ENCODE measurements around the gene PIAS4.
"Not testable (repeated sequence)": the region's sequence is repeated elsewhere in the genome, so short reads cannot be mapped to it uniquely, and the experiment has no call there.

PIAS4 gene

GRCh38 chr19:3998667-3999412, 8.7 kb upstream of the PIAS4 start:
- not testable (repeated sequence) for DNase-seq (ENCODE audit: low read depth)

DNA sequence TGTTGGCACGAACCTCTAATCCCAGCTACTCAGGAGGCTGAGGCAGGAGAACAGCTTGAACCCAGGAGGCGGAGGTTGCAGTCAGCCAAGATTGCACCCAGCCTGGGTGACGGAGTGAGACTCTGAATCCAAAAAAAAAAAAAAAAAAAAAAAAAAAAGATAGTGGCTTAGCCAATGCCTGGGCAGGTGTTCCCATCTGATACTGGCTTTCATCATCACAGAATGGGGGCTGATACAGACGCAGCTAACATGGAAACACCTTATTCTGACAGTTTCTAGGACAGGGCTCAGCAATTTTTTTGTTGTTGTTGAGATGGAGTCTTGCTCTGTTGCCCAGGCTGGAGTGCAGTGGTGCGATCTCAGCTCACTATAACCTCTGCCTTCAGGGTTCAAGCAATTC, 6.7 kb upstream of the PIAS4 start:
- DNase-seq (ENCODE audit: low read depth) = not testable (repeated sequence)

- DNase-seq (ENCODE audit: low read depth) = not testable (repeated sequence)
Measured at GRCh38 chr19:4005436-4005835, 2.1 kb upstream of the PIAS4 start.

GRCh38 chr19:4007836-4008539, 452 bp downstream of the PIAS4 start:
- no peak for DNase-seq (ENCODE audit: low read depth)

DNA sequence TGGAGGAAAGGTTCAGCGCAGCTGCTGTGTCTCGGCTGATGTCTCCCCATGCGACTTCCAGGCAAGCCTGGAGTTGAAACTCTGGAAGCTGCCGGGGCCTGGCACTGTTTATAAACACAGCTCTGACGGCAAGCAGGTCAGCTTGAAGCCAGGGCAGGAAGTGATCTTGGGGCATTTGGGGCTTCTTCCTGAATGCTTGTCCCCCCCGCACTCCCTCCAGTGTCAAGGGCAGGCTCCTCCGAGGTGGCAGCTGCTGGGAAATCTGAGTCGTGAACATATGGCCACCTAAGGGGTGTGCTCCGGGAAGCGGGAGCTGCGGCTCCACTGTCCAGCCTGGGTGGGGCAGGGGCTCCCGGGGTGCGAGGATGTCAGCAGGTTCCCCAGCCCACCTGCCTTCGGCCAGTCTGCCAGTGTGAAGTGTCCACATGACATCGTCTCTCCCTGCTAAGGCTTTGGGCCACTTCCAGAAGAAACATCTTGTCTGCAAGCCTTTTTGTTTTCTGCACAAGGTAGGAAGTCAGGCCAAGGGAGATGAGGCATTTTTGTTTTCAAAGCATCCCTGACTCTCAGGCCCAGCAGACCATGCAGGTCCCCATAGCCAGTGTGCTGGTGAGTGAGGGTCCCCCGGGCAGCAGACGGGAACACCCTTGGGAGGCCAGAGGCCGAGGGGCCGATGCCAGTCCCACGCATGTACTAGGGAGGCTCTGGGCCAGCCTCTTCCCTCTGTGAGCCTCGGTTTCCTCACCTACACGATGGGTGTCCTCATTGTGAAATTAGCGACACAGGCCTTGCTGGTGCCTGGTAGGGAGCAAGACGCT, 2.7 kb downstream of the PIAS4 start:
- no peak for DNase-seq (ENCODE audit: low read depth)

DNA sequence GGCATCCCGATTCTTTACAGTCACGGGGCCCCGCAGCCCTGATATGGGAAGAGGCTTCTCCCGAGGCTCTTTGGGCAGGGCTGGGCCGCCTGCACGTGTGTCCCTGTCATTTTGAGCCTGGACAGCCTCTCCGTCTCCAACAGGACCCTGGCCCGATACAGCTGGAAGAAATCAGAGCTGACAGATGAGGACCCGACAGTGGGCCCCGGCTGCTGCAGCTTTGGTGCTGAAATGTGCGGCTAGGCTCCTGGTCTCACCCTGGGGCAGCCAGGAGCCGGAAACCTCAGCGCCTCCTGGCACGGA, 3.2 kb downstream of the PIAS4 start:
- DNase-seq (ENCODE audit: low read depth) = no peak

DNA sequence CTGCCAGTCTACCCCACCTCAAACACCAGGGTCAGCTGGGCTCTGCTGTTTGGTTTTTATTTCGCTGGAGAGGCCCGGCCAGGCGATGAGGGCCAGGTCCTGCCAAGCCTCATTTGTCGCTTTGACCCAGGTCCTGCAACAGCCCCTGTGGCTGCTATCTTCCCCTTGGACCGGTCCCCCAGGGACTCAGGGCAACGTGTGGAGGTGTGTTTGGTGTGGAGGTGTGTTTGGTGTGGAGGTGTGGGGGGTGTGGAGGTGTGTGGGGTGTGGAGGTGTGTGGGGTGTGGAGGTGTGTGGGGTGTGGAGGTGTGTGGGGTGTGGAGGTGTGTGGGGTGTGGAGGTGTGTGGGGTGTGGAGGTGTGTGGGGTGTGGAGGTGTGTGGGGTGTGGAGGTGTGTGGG, 3.9 kb downstream of the PIAS4 start:
- not testable (repeated sequence) for DNase-seq (ENCODE audit: low read depth)

GRCh38 chr19:4012092-4012974, 4.8 kb downstream of the PIAS4 start:
- no peak for DNase-seq (ENCODE audit: low read depth)

- no peak for DNase-seq (ENCODE audit: low read depth)
Measured at GRCh38 chr19:4012975-4013634, 5.6 kb downstream of the PIAS4 start.

DNA sequence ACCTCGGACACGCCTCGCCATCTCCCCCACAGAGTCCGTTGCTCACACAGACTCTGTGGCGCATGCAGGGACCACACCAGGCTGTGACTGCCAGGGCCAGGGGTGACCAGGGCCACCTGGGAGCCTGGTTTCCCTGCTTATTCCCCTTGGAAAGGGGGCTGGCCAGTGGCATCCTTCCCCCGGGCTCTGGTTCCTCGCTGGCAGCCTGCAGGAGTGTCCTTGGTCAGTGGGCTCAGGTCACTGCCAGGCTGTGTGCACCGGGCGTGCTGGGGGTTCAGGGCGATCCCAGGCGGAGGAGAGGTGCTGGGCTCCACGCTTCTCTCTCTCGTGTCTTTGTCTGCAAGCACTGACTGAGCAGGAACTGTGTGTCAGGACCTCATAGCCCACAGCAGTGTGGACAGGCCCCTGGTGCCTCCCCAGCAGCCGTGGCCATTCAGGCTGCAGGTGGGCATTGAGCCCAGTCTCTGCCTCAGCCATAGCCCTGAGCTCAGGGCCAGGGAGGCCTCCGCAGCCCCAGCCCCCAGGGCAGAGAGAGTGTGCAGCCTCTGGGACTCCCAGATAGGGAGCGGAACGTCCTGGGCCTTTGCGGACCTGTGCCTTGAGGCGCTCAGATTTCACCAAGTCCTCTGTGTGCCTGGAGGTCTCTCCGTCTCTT, 6.5 kb downstream of the PIAS4 start:
- DNase-seq (ENCODE audit: low read depth) = no peak

DNA sequence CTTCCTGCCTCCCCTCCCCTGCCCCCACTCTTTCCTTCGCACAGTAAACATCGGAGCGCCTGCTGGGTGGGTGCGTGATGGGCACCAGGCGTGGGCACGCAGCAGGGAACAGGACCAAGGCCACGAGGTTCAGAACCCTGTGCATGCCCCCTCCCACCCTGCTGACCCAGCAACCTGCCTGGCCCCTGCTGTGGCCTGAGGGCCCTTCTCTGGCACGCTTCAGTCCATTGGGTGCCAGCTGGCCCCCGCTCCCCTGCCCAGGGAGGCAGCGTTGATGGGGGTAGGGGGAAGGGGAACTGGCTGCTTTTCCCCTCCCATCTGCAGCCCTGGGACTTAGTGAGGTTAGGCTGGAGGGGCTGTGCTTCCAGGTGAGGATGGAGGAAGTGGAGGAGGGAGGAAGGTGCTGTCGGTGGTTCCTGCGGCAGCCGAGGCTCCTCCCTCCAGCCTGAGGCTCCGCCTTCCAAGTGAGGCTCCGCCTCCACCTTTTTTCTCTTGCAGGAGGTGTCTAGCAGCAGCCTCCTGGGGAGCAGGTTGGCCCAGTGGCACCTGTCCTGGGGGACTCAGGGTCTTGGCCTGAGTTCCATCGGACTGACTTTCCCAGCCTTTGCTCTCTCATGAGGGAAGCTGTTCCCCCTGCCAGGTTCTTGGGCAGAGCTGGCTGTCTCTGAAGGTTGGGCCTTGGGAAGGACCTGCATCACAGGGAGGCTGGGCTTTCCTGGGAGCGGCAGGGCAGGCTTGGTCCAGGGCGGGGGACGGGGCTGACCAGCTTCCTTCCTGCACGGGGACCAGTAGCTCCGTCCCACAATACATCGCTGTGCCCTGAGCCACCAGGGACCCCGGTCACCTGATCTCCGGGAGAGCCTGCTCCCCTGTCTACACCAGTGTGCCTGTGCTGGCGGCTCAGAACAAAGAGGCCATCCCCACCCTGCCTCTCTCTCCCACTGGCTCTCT, 7.3 kb downstream of the PIAS4 start:
- no peak for DNase-seq (ENCODE audit: low read depth)

DNA sequence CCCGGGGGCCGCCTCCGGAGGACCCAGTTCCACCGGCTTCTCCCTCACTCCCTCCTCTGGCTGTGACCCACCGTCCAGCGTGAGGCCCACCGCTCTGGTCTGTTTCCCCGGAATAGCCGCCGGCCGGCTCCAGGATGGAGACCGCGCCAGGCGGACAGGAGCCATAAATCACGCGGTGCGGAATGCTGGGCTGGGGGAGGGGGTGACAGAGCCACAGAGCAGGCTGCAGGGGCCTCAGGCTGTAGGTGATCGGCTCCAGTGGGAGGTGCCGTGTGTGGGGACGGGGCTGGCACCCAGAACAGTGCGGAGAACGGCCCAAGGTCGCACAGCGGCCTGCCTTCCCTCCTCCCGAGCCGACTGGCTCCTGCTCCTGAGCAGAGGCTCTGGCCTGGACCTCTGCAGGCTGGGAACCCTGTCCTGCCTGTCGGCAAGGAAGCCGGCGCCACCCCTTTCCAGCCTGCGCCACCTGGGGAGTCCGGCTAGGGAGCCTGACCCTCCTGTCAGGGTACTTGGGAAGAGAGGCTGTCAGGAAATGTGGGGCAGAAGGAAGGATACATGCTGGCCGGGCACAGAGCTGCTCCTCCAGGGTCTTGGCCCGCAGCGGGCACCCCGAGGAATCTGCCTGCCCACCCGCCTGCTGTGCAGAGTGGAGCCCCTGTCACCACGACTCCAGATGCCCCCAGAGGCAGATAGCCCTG, 8.3 kb downstream of the PIAS4 start:
- DNase-seq (ENCODE audit: low read depth) = no peak

DNA sequence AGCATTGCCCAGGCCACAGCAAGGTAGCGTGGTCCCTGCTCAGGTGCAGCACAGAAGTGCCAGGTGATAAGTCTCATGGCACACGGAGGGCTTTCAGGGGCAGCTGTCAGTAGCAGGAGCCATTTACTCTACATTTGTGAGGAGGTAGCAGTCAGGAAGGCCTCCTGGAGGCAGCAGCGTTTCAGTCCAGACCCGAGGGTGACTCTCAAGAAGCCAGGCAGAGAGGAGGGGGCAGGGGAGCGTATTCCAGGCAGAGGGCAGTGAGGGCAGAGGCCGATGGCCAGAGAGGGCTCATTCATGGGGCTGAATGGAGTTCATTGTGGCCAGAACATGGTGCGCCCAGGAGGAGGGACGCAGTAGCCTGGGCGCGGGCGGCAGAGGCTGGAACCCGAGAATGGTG, 8.9 kb downstream of the PIAS4 start:
- no peak for DNase-seq (ENCODE audit: low read depth)

- no peak for DNase-seq (ENCODE audit: low read depth)
Measured at GRCh38 chr19:4016903-4017638, 9.5 kb downstream of the PIAS4 start.

GRCh38 chr19:4018140-4018613, 10.6 kb downstream of the PIAS4 start:
- DNase-seq (ENCODE audit: low read depth) = no peak

DNA sequence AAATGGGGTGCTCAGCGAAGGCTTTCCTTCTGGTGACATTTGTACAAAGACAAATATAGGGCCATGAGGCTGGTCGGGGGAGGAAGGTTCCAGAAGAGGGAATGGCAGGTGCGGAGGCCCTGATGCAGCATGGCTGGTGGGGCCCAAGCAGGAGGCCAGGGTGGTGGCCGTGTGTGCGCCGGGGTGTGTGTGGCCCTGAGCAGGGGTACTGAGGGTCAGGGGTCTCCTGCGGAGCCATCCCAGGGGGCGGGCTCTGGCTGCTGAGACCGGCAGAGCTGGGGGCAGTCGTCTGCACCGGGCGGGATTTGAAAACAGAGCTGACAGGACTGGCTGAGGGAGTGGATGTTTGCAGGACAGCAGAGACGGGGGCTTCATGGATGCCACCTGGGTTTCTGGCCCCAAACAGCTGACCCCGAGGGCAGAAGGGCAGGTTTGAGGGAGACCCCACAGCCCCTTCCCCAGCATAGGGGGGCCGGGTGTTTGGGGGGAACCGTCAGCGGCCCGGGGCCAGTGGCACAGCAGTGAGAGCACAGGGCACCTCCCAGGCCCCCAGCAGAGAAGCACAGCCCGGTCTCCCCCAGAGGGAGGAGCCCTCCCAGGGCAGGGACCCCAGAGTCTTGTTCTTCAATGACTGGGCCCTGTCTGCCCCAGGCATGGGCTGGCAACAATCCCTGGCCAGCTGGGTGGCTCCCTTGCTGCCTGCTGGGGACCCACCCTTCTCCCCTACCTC, 11.4 kb downstream of the PIAS4 start:
- no peak for DNase-seq (ENCODE audit: low read depth)

- no peak for DNase-seq (ENCODE audit: low read depth)
Measured at GRCh38 chr19:4019578-4019977, 12.0 kb downstream of the PIAS4 start.
